Loucy (cell line): ENCODE measurements around the gene GORASP1.

Experiments used
- CTCF ChIP-seq: fragments of 200-600 bp; sonication (generic); conservative IDR thresholded peaks from 2 replicates; pipeline ENCODE4 v1.5.1; 2014; ENCODE audit warnings: mild to moderate bottlenecking, antibody characterized with exemption, low read length
- EZH2phosphoT487 ChIP-seq: fragments of 200-600 bp; IDR thresholded peaks from 2 replicates; pipeline ENCODE4 v1.6.1; 2018; ENCODE audit warnings: antibody characterized with exemption, mild to moderate bottlenecking, moderate library complexity, borderline replicate concordance

GRCh38 chr3:39107388-39108199 is at the start of gene GORASP1, which contains the start of gene TTC21A:
- TF ChIP-seq CTCF = no peak
- TF ChIP-seq EZH2phosphoT487 = no peak
